Superior temporal gyrus (tissue), 1 donor: ENCODE measurements around the gene FTO.

Experiments used
- DNase-seq: peaks from one replicate; pipeline ENCODE4 v3.0.0-alpha.2; 2016; ENCODE audit errors: extremely low spot score

The FTO gene

DNA sequence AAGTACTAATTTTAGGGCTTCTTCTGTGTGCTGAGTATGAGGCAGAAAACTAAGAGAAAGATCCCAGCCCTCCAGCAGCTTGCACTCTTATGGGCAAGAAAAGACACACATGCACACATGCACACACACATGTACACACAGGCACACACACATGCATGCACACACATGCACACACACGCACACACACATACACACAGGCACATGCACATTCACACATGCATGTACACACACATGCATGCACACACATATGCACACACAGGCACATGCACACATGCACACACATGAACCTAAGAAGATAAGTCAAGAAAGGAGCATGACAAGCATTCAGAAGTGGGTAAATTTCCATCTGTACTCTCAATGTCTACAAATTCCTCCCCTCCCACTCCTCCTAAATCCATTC, 452.4 kb downstream of the FTO start:
- no peak for DNase-seq

DNA sequence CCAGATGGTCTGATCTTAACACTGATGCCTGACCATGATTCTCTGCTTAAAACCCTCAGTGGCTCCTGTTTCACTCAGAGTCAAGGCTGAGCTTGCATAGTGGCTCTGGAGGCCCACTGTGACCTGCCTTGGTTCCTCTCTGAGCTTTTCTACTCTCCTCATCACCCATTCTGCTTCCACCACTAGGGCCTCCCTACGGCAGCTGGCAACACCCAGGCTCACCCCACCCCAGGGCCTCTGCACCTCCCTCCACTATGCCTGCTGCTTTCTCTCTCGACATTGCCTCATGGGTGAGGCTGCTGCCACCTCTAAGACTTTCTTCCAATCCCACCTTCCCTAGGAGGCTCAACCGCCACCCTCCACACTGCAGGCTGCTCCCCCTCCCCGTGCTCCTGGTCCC, 455.0 kb downstream of the FTO start:
- no peak for DNase-seq

DNA sequence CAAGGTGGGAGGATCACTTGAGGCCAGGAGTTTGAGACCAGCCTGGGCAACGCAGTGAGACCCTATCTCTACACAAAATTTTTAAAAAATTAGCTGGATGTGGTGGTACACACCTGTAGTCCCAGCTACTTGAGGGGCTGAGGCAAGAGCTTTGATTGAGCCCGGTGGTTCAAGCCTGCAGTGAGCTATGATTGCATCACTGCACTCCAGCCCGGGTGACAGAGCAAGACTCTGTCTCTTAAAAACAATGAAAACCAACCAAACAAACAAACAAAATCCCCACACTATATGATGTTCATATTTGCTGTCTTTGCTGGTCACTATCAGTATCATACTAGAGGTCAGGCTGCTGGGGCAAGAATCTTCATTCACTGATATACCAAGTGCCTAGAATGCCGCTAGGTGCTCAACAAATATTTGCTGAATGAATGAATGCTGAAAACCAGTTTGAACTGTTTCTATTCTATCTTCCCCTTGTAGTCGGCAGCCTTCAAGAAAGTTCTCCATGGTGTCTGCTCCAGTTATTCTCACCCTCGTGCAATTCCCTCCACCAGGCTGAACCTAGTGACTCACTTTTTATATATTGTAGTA, 455.6 kb downstream of the FTO start:
- DNase-seq: no peak

DNA sequence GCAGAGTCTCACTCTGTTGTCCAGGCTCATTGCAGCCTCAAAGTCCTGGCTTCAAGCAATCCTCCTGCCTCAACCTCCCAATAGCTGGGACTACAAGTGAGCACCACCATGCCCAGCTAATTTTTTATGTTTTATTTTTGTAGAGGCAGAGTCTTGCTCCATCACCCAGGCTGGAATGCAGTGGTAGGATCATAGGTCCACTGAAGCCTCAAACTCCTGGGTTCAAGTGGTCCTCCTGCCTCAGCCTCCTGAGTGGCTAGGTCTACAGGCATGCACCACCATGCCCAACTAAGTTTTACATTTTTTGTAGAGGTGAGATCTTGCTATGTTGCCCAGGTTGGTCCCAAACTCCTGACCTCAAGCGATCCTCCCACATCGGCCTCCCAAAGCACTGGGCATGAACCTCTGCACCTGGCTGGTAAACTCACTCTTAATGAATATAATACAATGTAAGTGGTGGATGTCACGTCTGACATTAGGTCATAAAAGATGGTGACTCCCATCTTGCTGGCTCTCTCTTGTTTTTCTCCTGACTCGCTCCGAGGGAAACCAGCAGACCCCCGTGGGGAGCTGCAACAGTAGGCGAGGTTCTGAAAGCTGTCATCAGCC, 456.4 kb downstream of the FTO start:
- no peak for DNase-seq

DNA sequence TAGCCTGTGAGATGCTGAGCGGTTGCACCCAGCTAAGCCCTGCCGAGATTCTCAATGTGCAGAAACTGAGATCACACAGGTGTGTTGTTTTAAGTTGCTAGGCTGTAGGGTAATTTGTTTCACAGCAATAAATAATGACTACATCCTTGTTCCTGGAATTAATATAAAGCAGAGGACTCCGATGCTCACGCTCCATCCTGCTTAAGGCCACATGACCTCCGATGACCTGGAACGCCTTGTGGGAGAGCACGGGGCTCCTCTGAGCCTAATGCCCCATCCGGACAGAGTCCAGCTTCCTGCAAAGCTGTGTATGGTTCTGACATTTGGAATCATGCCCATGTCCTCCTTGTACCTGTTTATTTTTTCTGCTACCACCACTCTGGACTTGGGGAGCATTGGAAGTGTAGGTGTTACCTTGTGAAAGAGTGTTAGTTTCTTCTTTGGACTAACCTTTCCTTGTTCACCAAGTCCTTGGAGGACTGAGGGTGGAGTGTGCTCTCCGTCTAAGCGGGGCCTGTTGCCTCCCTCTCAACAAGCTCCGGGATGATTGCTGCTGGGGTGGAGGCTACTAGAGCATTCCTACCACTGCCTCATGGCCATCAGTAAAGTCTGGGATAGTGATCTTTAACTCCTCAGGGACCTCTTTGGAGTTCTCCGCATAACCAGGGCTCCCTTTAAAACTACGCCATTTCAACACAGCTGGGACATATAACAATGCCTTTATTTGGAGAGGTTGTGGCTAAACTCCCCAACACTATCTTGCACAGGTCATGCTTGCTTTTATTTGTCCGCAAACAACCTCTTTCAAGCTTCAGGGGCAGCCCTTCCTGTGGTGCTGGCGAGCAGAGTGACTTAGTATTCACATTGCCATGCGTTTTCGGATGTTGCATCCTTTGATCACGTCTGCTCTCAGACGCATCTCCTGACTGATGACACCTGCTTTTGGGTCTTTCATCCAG, 457.3 kb downstream of the FTO start:
- no peak for DNase-seq

DNA sequence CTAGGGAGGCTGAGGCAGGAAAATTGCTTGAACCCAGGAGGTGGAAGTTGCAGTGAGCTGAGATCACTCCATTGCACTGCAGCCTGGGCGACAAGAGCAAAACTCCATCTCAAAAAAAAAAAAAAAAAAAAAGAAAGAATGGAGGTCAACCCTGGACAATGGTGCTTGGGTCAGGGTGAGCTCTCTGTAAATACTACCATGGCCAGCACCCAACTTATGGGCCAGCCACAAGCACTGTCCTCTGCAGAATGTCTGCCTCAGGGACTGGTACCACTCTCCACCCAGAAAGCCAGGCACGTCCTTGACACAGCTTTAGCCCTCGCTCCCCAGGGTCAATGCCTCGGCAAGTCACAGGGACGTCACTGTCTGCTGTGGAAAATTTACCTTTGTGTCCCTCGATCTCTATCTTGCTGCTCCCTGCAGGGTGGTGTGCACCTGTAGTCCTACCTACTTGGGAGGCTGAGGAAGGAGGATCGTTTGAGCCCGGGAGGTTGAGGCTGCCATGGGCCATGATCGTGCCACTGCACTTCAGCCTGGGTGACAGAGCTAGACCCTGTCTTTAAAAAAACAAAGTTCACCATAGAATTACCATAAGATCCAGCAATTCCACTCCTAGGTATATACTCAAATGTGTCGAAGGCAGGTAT, 459.4 kb downstream of the FTO start:
- no peak for DNase-seq

DNA sequence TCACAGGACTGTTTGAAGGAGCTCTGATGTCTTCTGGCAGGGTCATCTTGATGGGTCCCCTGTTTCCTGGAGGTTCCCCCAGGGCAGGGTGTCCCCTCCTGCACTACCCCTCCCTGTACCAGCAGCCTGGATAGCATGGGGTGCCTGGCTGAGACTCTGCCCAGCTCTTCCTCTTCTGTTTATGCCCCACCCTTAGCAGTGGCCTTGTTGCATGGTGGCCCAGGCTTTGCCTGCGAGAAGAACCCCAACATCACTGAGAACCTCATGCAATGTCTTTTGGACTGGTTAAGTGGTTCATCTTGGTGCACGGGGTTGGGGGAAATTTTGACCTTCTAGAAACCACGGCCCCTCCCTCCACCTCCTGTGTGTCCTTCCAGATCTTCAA, 460.8 kb downstream of the FTO start:
- no peak for DNase-seq

DNA sequence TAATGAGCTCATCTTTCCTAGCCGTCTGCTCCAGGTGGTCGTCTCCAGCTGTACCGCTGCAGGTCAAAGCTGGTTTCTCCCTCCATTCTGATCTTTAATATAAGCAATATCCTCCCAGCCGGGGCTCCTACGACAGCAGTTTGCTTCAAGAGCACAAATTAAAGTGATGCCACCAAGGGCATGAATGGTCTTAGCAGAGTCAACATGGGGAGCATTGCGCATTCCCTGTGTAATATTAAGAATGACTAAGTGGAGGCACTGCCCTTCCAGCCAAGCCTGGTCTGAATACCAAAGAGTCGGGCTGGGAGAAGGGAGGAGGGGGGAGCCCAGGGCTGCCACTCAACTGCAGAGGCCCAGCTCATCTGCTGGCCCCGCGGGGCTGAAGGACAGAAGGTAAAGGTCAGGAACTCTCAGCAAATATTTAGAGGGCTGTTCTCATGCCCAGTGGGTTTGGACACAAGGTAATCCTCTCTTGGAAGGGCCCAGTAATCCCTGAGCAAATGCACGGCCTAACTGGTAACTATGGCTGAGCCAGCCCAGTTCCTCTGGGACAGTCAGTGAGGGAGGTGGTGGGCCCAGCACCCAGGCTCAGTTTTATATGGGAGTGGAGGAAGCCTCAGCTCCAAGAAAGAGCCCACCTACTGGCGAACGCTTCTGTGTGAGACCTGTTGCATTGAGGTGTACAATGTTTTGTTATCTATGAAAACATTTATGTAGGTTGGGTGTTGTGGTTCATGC, 461.4 kb downstream of the FTO start:
- DNase-seq: no peak

DNA sequence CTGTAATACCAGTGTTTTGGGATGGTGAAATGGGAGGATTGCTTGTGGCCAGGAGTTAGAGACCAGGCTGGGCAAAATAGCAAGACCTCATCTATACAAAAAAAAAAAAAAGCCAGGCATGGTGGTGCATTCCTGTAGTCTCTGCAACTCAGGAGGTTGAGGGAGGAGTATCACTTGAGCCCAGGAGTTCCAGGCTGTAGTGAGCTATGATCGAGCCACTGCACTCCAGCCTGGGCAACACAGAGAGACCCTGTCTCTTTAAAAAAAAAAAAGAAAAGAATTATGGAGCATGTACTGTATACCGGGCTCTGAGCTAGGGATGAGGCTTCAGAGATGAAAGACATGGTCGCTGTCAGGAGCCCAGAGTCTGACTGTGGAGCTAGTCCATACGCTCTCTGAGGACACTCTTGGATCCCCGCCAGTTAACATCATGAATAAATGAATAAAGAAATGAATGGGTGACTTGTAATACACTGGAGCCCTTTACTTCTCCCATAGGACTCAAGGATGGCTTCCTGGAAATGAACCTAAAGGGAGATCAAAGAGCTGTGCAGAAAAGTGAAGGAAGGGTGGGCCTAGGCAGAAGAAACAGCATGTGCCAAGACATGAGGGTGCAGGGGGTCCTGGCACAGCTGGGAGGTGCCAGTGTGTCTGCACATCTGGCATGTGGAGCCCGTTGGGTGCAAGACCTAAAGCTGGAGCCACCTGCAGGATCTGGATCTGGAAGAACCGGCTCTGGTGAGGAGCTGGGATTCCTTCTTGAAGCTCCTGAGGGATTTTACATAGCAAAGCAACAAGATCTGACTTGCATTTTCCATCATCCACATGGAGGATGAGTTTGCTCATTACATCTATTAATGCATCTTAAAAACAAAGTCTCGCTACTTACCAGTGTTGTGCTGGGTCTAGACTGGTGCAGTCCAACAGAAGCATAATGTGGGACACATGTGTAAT, 462.2 kb downstream of the FTO start:
- DNase-seq: no peak

DNA sequence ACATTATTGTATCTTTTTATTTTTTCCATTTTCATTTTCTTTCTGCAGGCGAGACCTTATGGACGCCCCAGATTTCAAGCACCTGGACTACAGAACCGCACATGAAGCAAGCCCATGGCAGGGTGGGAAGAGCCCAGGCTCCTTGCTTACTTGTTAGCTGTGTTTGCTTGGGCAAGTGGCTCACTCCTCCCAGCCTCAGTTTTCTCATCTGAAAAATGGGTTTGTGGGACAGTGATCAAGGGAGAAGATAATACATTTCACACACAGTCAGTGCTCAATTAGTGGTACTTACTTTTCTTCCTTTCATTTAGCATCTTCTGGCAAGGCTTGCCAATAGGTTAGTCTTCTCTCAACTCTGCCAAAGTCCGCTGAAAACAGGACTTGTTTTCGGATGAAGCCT, 465.2 kb downstream of the FTO start:
- DNase-seq: no peak

DNA sequence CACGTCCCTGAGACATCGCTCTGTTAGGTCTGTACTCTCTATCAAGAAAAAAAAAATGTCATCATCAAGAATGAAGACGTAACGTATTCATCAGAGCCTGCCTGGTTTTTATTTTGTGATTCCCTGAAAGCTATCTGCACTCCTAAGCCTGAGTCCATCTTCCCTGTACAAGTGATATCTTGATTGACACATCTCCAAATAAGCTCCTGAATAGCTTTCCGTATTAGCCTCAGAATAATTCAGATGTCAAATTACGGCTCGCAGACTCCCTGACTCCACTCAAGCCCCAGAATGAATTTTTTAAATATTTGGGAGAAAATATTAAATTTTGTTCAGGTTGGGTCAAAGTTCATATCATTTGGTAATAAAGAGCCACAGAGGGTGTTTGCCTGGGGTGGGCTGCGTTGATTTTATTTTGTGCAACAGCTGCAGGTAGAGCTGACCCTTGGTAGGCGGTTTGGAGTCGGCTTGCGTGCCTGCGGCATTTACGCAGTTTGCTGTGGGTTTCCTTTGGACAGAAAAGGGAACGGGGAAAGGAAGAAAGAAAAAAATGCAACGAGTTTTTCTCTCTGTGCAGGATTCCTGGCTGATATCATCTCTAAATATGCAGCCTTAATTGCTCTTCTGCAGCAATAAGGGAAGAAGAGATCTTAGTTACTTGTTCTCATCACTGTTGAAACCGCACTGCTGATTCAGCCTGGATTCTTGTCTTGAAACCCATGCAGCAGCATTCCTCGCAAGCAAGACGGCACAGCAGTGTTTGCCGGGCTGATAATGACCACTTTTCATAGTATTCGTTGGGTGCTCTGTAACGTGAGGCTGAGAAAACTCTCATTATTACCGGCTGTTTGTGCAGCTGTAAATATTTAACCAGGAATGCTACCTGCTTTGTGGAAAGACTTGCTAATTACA, 467.9 kb downstream of the FTO start:
- DNase-seq: peak; percentile 21

DNA sequence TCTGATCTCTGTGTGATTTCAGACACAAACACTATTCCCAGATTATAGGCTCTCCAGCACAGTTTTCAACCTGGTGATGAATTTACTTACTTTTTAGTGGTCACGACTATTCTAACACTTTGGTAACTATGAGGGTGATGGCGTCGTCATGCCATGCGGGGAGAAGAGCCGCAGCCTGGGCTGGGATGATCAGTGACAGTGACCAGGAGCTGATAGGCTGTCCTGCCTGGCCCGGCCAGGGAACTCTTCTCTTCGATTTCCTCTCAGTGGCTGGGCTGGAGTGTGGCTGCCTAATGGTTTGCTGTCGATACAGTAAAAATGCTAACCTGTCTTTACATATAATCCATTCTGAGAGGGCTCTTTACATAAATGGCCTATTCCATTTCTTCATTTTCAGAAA, 469.5 kb downstream of the FTO start:
- no peak for DNase-seq

DNA sequence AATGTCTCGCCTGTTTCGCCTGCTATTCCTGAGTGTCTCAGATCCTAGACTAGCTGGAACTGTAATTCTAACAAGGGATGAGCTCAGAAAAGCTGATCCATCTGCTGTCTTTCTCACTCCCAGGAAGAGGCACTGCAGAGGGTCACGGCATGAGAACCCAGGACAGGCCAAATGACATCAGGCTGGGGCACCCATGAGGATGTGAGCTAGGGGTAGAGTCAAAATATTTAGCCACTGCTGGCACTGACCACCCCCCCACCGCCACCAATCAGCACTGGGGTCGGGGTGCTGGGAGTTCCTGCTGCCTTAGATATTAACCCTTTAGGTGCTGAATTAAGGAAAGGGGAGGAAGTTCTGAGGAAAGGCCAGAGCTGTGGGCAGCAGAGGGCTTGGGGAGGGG, 470.2 kb downstream of the FTO start:
- no peak for DNase-seq

DNA sequence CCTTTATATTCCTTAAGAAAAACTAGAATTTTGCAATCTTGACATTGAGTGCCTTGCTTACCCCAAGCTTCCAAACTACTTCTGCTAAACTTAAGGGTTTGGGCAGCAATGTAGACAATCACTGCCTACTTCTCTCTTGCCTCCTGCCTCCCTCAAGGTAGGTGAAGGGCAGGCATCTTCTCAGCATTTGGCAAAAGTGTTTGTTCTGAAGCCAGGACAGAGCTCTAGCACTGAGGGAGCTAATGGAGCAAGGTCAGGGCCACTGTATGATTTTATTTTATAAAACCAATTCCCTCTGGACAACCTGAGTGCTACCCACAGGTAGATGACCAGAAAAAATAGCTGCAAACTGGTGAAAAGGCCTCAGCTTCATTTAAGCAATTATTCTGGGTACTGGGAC, 470.8 kb downstream of the FTO start:
- no peak for DNase-seq

DNA sequence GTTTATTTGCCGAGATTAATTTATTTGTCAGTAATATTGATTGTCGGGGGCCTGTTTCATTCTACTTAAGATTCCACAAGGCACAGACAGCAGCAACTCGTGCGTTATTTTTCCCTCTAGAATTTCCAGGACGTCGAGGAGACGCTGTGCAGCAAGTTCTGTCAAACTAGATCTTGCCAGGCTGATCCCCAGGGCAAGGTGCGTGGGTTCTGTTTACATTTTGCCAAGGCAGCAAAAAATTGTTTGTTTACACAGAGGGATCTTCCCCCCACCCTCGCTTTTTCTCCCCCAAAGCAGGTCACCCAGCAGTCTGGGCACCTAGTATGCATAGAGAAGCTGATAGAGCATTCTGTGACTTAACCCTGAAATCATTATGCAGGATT, 471.2 kb downstream of the FTO start:
- no peak for DNase-seq

DNA sequence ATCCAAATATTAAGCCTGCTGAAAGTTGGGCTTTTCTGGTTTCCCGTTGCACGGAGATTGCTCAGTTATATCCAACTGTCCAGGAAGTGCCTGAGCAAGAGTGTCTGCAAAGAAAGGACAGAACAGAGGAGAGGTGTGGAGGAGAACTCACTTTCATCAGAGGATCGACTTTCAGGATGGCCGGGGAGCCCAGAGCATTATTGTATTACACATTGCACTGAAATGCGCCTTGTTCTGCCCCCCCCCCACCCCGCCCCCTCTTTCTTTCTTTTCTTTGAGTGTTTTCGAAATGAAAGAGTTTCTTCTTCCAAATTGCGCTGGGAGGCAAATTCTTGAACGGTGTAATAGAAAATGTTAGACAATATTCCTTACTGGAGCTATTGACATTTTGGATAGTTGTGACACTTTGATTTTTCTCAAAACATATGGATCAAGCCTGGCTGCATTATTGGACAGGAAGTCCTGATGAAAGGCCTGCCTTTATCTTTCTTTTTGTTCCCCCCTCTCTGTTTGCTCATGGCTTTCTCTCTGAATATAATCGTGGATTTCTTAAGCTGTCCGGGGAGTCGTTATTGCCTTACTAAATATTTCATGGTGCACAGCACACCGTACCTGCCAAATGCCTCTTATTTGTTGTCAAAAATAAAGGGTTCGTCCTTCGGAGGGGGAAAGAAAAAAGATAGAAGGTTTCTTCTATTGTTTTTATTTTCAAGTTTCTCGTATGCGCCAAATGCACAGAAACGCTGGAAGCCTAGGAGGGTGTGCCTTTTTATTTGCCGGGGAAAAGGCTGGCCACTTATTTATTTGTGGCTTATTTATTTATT, 471.8 kb downstream of the FTO start:
- no peak for DNase-seq

DNA sequence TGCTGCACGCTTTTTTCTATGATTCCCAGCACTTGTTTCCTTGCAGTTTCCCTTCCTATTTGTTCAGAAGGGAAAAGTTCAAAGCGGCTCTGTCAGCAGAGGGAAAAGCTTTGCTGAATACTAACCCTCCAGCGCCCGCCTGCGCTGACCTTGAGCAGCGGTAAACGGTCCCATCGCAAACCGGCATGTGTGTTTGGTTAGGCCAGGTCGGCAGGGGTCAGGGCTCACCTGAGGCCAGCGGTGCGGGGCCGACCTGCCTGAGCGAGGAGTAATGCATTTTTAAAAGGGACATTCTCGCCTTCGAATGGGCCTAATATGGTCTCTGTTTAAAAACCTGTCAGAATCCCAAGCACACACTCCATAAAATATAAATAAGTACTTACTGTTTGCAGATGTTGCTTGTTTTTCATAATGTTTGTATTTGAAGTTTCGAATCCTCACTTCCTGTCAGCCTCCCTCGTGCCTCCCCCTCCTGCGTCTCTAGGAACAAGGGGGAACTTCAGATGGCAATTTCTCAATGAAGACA, 472.5 kb downstream of the FTO start:
- DNase-seq: no peak

DNA sequence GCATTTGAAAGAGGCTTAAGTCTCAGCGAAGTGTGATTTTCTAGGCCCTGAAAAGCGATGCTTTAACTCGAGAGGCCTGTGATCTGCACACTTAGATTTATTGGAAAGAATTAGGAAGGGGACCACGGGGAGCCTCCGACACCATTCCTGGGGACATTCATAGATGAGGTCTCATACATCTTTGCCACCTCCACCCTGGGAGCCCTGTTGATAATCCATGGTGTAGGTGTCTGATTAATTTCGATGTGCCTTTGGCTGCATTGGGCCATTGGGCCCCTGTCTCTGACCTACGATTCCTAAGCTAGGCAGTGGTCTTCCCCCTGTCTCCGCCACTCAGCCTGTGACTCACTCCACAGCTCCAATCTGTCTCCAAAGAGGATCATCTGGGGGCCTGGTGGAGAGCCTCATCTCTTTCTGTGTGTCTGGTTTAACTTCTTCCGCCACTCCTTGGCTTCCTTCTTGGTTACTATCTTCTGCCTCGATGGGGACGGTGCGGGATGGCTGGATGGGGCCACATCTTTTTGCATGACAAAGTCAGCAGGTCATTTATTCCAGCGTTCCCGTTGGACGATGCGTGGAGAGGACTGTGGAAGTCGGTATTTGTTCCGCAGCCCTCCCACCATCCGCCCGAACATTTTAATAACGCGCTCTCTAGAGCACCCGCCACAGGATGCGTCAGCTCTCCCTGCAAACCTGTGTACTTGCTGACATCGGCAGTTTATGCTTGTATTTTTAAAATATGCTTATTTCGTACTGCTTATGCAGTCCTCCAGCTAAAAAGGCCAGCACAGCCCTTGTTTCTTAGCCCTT, 473.3 kb downstream of the FTO start:
- no peak for DNase-seq
